ENCODE results near the gene DNLZ.
A peak's percentile ranks its signal among the peaks of the same experiment; 100 is the strongest.

The DNLZ gene

DNA sequence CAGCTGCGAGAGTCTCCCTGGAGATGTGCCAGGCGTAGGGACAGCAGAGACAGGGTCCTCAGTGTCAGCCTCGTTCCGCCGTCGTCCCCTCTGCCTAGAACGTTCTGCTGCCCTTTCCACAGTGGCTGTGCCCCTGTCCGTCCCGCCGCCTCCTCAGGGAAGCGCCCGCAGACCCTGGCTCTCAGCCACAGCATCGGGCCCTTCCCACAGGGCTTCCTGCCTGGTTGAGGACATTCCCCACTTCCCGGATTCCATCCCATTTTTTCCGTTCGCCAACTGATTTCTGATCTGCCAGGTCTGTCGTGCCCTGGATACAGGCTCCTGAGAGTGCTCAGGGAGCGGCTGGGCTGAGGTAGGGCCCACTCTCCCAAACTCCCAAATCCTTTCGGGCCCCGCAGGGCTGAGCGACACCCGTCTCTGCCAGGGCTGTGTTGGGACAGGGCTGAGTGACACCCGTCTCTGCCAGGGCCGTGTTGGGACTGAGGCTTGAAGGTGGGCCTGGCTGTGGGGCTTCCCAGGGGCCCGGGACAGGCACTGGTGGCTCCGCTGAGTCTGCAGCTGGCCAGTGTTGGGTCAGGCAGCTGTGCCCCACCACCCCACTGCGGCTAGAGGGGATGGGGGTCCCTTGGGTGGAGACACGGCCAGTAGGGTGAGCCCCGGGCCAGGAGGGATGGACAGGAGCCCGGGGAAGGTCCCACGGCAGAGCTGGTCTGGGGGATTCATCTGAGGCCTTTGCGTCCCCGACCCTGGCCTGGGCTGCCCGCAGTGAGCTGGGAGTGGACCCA, 15.9 kb downstream of the DNLZ start:
- H3K4me3 ChIP-seq (ENCODE audit: control insufficient read depth, low read depth, low read length): no peak overlapping the region
- TF ChIP-seq, protein P1, sequence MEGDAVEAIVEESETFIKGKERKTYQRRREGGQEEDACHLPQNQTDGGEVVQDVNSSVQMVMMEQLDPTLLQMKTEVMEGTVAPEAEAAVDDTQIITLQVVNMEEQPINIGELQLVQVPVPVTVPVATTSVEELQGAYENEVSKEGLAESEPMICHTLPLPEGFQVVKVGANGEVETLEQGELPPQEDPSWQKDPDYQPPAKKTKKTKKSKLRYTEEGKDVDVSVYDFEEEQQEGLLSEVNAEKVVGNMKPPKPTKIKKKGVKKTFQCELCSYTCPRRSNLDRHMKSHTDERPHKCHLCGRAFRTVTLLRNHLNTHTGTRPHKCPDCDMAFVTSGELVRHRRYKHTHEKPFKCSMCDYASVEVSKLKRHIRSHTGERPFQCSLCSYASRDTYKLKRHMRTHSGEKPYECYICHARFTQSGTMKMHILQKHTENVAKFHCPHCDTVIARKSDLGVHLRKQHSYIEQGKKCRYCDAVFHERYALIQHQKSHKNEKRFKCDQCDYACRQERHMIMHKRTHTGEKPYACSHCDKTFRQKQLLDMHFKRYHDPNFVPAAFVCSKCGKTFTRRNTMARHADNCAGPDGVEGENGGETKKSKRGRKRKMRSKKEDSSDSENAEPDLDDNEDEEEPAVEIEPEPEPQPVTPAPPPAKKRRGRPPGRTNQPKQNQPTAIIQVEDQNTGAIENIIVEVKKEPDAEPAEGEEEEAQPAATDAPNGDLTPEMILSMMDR (IDR thresholded peaks at IDR 0.05; ENCODE audit: control insufficient read depth, insufficient read depth, low read depth, low read length, missing control alignments): no peak
- DNase-seq (ENCODE audit: low read depth): no peak

DNA sequence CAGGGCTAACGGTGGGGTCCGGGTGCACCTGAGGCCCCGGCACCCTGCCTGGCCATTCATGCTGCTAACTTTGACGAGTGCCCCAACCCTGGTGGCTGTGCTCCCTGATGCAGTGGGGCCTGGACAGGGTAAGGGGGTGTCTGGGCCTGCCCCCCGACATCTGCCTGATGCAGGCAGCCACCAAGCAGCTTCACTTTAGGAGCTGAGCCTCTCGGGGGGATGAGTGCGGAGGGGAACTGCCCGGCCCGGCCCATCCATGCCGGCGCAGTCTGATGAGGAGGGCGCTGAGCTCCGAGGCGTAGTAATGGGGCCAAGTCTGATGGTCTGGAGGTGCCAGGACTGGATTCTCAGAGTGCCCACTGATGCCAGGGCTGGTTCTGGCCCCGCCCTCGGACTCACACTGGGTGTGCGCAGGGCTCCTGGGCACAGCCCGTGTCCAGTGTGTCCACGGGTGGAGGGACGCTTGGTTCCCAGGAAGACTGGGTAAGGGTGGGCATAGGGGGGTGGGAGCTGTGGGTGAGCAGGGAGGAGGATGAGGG, 16.5 kb downstream of the DNLZ start:
- TF ChIP-seq, protein P1 (IDR thresholded peaks at IDR 0.05; ENCODE audit: control insufficient read depth, insufficient read depth, low read depth, low read length, missing control alignments): no peak
- no peak for DNase-seq (ENCODE audit: low read depth)
- no peak overlapping the region for H3K4me3 ChIP-seq (ENCODE audit: control insufficient read depth, low read depth, low read length)

DNA sequence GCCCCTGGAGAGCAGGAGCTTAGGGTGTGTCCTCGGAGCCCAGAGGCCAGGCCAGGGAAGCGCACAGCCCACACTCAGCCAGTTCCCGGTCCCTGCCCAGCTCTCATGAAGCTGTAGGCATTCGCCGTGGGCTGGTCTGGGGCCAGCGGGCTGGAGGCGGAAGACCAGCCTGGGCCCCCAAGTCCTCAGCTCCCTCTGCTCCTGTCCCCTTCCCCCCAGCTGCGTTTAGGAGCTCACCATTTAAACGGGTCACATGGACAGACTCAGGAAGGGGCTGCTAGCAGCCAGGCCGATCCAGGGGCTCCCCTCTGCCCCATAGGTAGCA, 17.4 kb downstream of the DNLZ start:
- TF ChIP-seq, protein P1 (IDR thresholded peaks at IDR 0.05; ENCODE audit: control insufficient read depth, insufficient read depth, low read depth, low read length, missing control alignments): no peak
- H3K4me3 ChIP-seq (ENCODE audit: control insufficient read depth, low read depth, low read length): no peak overlapping the region
- DNase-seq (ENCODE audit: low read depth): no peak

DNA sequence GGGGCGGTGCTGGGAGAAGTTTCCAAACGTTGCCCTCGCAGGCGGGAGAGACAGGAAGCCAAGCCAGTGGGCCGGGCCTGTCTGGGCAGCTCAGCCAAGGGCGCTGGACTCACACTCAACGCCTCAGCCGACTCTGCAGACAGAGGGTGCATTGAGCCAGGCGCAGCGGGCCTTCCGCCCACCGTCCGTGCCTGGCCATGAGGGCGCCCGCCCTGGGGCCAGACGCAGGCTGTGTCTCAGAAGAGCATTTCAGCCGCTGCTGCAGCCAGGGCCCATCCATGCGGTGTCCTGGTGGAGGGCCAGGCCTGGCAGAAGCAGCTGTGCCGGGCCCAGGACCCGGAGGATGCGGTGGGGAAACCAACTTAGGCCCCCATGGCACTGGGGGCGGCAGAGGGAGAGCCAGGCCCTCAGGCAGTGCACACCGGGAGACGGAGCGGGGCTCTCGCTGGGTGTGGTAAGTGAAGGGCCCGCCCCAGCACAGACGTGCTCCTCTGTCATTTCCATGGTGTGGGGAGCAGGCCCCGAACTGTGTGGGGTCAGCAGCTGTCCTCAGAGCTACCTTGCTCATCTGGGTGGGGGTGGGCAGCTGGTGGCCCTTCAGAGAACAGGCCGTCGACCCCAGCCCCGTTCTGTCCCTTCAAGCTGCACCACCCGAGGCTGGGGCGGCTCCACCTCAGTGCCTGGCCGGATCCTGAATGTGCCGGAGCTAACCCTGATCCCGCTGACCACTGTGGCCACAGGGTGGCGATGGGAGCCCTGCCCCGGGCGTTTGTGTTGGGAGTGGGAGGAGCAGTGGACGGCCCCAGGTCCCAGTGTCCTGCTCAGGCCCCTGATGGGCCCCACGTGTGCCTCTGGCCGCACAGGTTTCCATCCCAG, 18.0 kb downstream of the DNLZ start:
- TF ChIP-seq, protein P1 (IDR thresholded peaks at IDR 0.05; ENCODE audit: control insufficient read depth, insufficient read depth, low read depth, low read length, missing control alignments): peak; percentile 63
- DNase-seq (ENCODE audit: low read depth): no peak
- no peak overlapping the region for H3K4me3 ChIP-seq (ENCODE audit: control insufficient read depth, low read depth, low read length)

DNA sequence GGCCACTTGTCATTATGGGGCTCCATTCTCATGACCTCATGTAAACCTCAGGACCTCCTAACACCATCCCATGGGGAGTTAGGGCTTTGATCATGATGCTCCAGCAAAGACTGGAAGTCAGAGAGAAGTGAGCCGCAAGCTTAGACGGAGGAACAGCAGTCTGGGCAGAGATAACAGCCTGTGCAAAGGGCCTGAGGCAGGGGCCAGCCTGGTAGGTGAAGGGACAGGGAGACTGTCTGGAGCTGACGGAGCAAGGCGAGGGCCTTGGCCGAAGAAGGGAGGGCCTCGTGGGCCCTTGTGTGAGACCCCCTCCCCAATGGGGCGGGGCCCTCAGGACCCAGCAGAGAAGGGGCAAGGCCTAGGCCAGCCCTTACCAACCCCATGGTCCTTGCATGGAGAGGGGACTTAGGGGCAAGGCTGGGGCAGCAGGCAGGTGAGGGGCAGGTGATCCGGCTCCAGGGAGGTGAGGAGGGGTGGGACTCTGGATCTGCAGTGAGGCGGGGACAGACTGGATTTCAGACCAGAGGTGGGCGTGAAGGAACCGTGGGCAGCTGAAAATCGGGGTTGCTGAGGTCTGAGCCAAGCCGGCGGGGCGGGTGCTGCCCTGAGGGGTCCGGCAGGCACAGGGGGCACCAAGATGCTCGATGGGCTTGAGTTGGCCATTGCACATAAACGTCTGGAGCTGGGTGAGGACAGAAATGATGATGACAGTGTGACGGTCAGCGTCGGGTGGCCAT, 18.8 kb downstream of the DNLZ start:
- no peak for DNase-seq (ENCODE audit: low read depth)
- no peak overlapping the region for H3K4me3 ChIP-seq (ENCODE audit: control insufficient read depth, low read depth, low read length)
- TF ChIP-seq, protein P1 (IDR thresholded peaks at IDR 0.05; ENCODE audit: control insufficient read depth, insufficient read depth, low read depth, low read length, missing control alignments): no peak

DNA sequence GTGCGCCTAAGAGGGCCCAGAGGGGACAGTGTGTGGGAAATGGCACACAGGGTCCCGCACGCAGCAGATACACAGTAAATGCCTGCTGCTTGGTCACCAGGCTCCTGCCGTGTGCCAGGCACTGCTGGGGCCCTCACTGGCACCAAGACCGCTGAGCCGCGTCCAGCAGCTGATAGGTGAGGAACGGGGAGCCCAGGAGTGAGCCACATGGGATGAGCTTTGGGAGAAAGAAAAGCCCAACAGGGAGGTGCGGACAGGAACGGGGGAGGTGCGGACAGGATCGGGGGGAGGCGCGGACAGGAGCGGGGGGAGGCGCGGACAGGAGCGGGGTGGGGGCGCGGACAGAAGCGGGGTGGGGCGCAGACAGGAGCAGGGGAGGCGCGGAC, 19.7 kb downstream of the DNLZ start:
- H3K4me3 ChIP-seq (ENCODE audit: control insufficient read depth, low read depth, low read length): no peak overlapping the region
- TF ChIP-seq, protein P1 (IDR thresholded peaks at IDR 0.05; ENCODE audit: control insufficient read depth, insufficient read depth, low read depth, low read length, missing control alignments): no peak
- DNase-seq (ENCODE audit: low read depth): no peak

Measured in AG09309 (cell line).